H1 (cell line): ENCODE data around the gene ADCK1. TPM values are rescaled to one million over a fixed set of nuclear protein-coding genes. Genes with fewer than 3 reads are reported as not detected.

ENCODE experiments used
- CTCF ChIA-PET: fragments of 300-600 bp; sonication (Branson Sonifier 250); formaldehyde crosslinking; loops from one replicate; lab custom pipeline; 2021; ENCODE audit not compliant: partially characterized antibody; lab: Charles Lee
- POLR2A ChIA-PET: fragments of 300-600 bp; sonication (Branson Sonifier 250); formaldehyde crosslinking; loops from one replicate; lab custom pipeline; 2021; ENCODE audit warnings: inconsistent platforms; ENCODE audit not compliant: partially characterized antibody; lab: Charles Lee
- DNase-seq, 2 experiments: peaks; one replicate each; pipeline versions ENCODE4 v3.0.0 to v3.0.0-alpha.2; 2010 to 2022; ENCODE audit warnings: low spot score in 2 of 2, low read depth in 1 of 2, mixed read lengths in 1 of 2
- FAIRE-seq: peaks from 2 replicates; lab custom pipeline; 2011; peaks lifted over from hg19 to GRCh38; lab: Jason Lieb, UNC
- H2AFZ ChIP-seq: 2 replicates; pipeline ENCODE4 v1.8.1; 2012; ENCODE audit warnings: low read length, inconsistent platforms
- H2AK5ac ChIP-seq: 2 replicates; pipeline ENCODE4 v1.6.1; 2013; ENCODE audit warnings: low read depth, low read length
- H2BK120ac ChIP-seq: replicated peaks from 2 replicates; pipeline ENCODE3; 2013; ENCODE audit warnings: low read depth, low read length, inconsistent platforms
- H2BK12ac ChIP-seq: 2 replicates; pipeline ENCODE4 v1.6.1; 2013; ENCODE audit warnings: low read depth, low read length
- H2BK15ac ChIP-seq: 2 replicates; pipeline ENCODE4 v1.6.1; 2013; ENCODE audit warnings: low read length
- H2BK20ac ChIP-seq: 2 replicates; pipeline ENCODE4 v1.6.1; 2013; ENCODE audit warnings: low read length
- H2BK5ac ChIP-seq: 2 replicates; pipeline ENCODE4 v1.6.1; 2013; ENCODE audit warnings: low read depth, low read length
- H3K14ac ChIP-seq: 2 replicates; pipeline ENCODE4 v1.6.1; 2013; ENCODE audit warnings: inconsistent platforms; ENCODE audit not compliant: insufficient read length
- H3K18ac ChIP-seq: 2 replicates; pipeline ENCODE4 v1.6.1; 2013; ENCODE audit warnings: low read length; ENCODE audit errors: extremely low read depth
- H3K23ac ChIP-seq: 2 replicates; pipeline ENCODE4 v1.6.1; 2013; ENCODE audit warnings: inconsistent platforms; ENCODE audit not compliant: insufficient read length
- H3K23me2 ChIP-seq: 2 replicates; pipeline ENCODE4 v1.6.1; 2013; ENCODE audit warnings: low read depth, low read length
- H3K27ac ChIP-seq: 2 replicates; pipeline ENCODE4 v1.6.1; 2011; ENCODE audit warnings: low read depth, low read length, inconsistent platforms
- H3K27me3 ChIP-seq, 4 experiments: replicated peaks in 1 of 4; 1 replicate in 1 of 4; 2 replicates in 3 of 4; pipeline versions ENCODE4 v1.6.1 to v1.8.1; 2011 to 2013; ENCODE audit warnings: low read length in 3 of 4, mild to moderate bottlenecking in 3 of 4, inconsistent platforms in 2 of 4, mixed read lengths in 2 of 4, moderate library complexity in 1 of 4; ENCODE audit not compliant: control insufficient read depth in 3 of 4, insufficient read depth in 3 of 4; ENCODE audit errors: extremely low read depth in 1 of 4
- H3K36me3 ChIP-seq, 4 experiments: 2 replicates each; pipeline versions ENCODE4 v1.6.1 to v1.8.1; 2011 to 2013; ENCODE audit warnings: mild to moderate bottlenecking in 4 of 4, low read length in 3 of 4, moderate library complexity in 2 of 4, control low read depth in 1 of 4, inconsistent platforms in 1 of 4; ENCODE audit not compliant: insufficient read depth in 4 of 4, control insufficient read depth in 2 of 4
- H3K4ac ChIP-seq: replicated peaks from 2 replicates; pipeline ENCODE3; 2013; ENCODE audit warnings: low read length, low read depth, mixed read lengths, inconsistent platforms; ENCODE audit not compliant: insufficient read length
- H3K4me1 ChIP-seq, 4 experiments: replicated peaks in 1 of 4; 1 replicate in 1 of 4; 2 replicates in 3 of 4; pipeline versions ENCODE4 v1.6.1 to v1.8.1; 2011 to 2013; ENCODE audit warnings: low read length in 3 of 4, inconsistent platforms in 2 of 4, mixed read lengths in 1 of 4; ENCODE audit not compliant: insufficient read depth in 4 of 4, control insufficient read depth in 3 of 4
- H3K4me2 ChIP-seq, 2 experiments: 2 replicates each; pipeline versions ENCODE4 v1.6.1 to v1.8.1; 2011 to 2013; ENCODE audit warnings: low read depth in 2 of 2, low read length in 2 of 2, control low read depth in 1 of 2, inconsistent platforms in 1 of 2, mild to moderate bottlenecking in 1 of 2; ENCODE audit not compliant: insufficient read depth in 1 of 2
- H3K4me3 ChIP-seq, 4 experiments: fragments of 200-600, 300-600 bp in 1 of 4; sonication (generic), shearing (Covaris generic), sonication (Bioruptor Twin) in 1 of 4; 2 replicates each; pipeline versions ENCODE4 v1.5.1 to v1.8.1; 2011 to 2016; ENCODE audit warnings: low read length in 4 of 4, low read depth in 3 of 4, control low read depth in 2 of 4, inconsistent platforms in 2 of 4, mild to moderate bottlenecking in 2 of 4, mixed read lengths in 1 of 4, moderate library complexity in 1 of 4; ENCODE audit not compliant: insufficient read depth in 2 of 4; ENCODE audit errors: extremely low read depth in 1 of 4
- H3K56ac ChIP-seq: replicated peaks from 2 replicates; pipeline ENCODE3; 2013; ENCODE audit warnings: low read depth, mild to moderate bottlenecking, mixed read lengths, low read length, inconsistent platforms; ENCODE audit not compliant: insufficient read length
- H3K79me1 ChIP-seq: 2 replicates; pipeline ENCODE4 v1.6.1; 2013; ENCODE audit warnings: low read depth, low read length, control low read depth
- H3K79me2 ChIP-seq, 2 experiments: 2 replicates each; pipeline versions ENCODE4 v1.6.1 to v1.8.1; 2012 to 2013; ENCODE audit warnings: low read length in 2 of 2, mild to moderate bottlenecking in 2 of 2, inconsistent platforms in 1 of 2; ENCODE audit not compliant: insufficient read depth in 2 of 2, control insufficient read depth in 1 of 2
- H3K9ac ChIP-seq, 4 experiments: replicated peaks in 1 of 4; 1 replicate in 1 of 4; 2 replicates in 3 of 4; pipeline versions ENCODE4 v1.6.1 to v1.8.1; 2011 to 2013; ENCODE audit warnings: low read depth in 3 of 4, low read length in 3 of 4, control low read depth in 2 of 4, mild to moderate bottlenecking in 2 of 4, moderate library complexity in 2 of 4, inconsistent platforms in 1 of 4; ENCODE audit errors: extremely low read depth in 1 of 4
- H3K9me3 ChIP-seq, 2 experiments: 2 replicates each; pipeline versions ENCODE4 v1.6.1 to v1.8.1; 2012 to 2013; ENCODE audit warnings: mild to moderate bottlenecking in 2 of 2, moderate library complexity in 2 of 2, control low read depth in 1 of 2, inconsistent platforms in 1 of 2, low read depth in 1 of 2, low read length in 1 of 2, mixed read lengths in 1 of 2; ENCODE audit not compliant: insufficient read depth in 2 of 2
- H4K20me1 ChIP-seq, 2 experiments: replicated peaks in 1 of 2; 2 replicates each; pipeline versions ENCODE3 to v1.8.1; 2011 to 2013; ENCODE audit warnings: inconsistent platforms in 2 of 2, low read length in 2 of 2, mild to moderate bottlenecking in 1 of 2; ENCODE audit not compliant: insufficient read depth in 2 of 2, control insufficient read depth in 1 of 2
- H4K5ac ChIP-seq: 2 replicates; pipeline ENCODE4 v1.6.1; 2013; ENCODE audit warnings: low read length, low read depth, mixed read lengths, inconsistent platforms; ENCODE audit not compliant: insufficient read length
- H4K8ac ChIP-seq: 2 replicates; pipeline ENCODE4 v1.8.0; 2013; ENCODE audit warnings: mild to moderate bottlenecking, moderate library complexity, low read length, inconsistent platforms; ENCODE audit not compliant: insufficient read depth; ENCODE audit errors: extremely low read depth
- H4K91ac ChIP-seq: replicated peaks from 2 replicates; pipeline ENCODE3; 2013; ENCODE audit warnings: low read length, mixed read lengths, inconsistent platforms; ENCODE audit not compliant: insufficient read length
- ATF2 ChIP-seq: IDR thresholded peaks from 2 replicates; pipeline ENCODE4 v1.6.1; 2012; ENCODE audit warnings: low read length, inconsistent platforms
- BACH1 ChIP-seq: IDR thresholded peaks from 2 replicates; pipeline ENCODE4 v1.6.1; 2012; ENCODE audit warnings: low read length, improper control_type of control experiment
- BCL11A ChIP-seq, 2 experiments: IDR thresholded peaks; one replicate each; pipeline ENCODE4 v1.6.1; 2011; ENCODE audit warnings: low read depth in 2 of 2, low read length in 2 of 2, mild to moderate bottlenecking in 2 of 2
- FOSL1 ChIP-seq: IDR thresholded peaks from 2 replicates; pipeline ENCODE4 v1.6.1; 2011; ENCODE audit warnings: mild to moderate bottlenecking, low read depth, low read length, moderate library complexity; ENCODE audit not compliant: insufficient read depth
- GABPA ChIP-seq: IDR thresholded peaks from 2 replicates; pipeline ENCODE4 v1.6.1; 2011; ENCODE audit warnings: mild to moderate bottlenecking, low read length, moderate library complexity, borderline replicate concordance; ENCODE audit not compliant: insufficient read depth
- HDAC6 ChIP-seq: IDR thresholded peaks from one replicate; pipeline ENCODE4 v1.7.1; 2012; ENCODE audit warnings: low read depth, mild to moderate bottlenecking, inconsistent platforms, low read length, moderate library complexity
- MAFK ChIP-seq: IDR thresholded peaks from 2 replicates; pipeline ENCODE4 v1.6.1; 2012; ENCODE audit warnings: low read depth, mild to moderate bottlenecking, improper control_type of control experiment, low read length
- POLR2A ChIP-seq, 2 experiments: IDR thresholded peaks; 1 replicate in 1 of 2; 2 replicates in 1 of 2; pipeline ENCODE4 v1.6.1; 2011; ENCODE audit warnings: low read depth in 2 of 2, low read length in 2 of 2, mild to moderate bottlenecking in 2 of 2; ENCODE audit errors: control extremely low read depth in 1 of 2
- RFX5 ChIP-seq: IDR thresholded peaks from 2 replicates; pipeline ENCODE4 v1.6.1; 2011; ENCODE audit warnings: low read depth, low read length, improper control_type of control experiment, borderline replicate concordance
- TBP ChIP-seq: IDR thresholded peaks from 2 replicates; pipeline ENCODE4 v1.6.1; 2011; ENCODE audit warnings: low read depth, low read length, improper control_type of control experiment
- USF2 ChIP-seq: IDR thresholded peaks from 2 replicates; pipeline ENCODE4 v1.6.1; 2011; ENCODE audit warnings: low read length, improper control_type of control experiment
- WGBS, 2 experiments: shearing (Covaris generic) in 1 of 2; methylation state at CpG; one replicate each; pipeline versions ENCODE4 v1.1.6 to v1.1.7; 2013 to 2015; ENCODE audit warnings: low lambda C conversion rate in 2 of 2, mixed read lengths in 2 of 2, inconsistent platforms in 1 of 2, low coverage in 1 of 2, missing lambda C conversion rate in 1 of 2; ENCODE audit not compliant: insufficient replicate concordance in 2 of 2, insufficient coverage in 1 of 2, insufficient read length in 1 of 2; ENCODE audit errors: extremely low coverage in 1 of 2, missing lambda C conversion rate in 1 of 2; 5-methylcytosine and 5-hydroxymethylcytosine counted together
- polyA plus RNA-seq, 7 experiments: library from polyadenylated mRNA; depleted of rRNA in 3 of 7; stranded (reverse) in 5 of 7; unstranded in 2 of 7; fragments of >200 nt in 5 of 7; fragments of 200-250 nt in 2 of 7; gene quantifications; 1 replicate in 5 of 7; 2 replicates in 1 of 7; 4 replicates in 1 of 7; pipeline versions ENCODE4 v1.2.1 to v1.2.3, GENCODE V29; 2011 to 2013; ENCODE audit warnings: missing spikeins in 2 of 7, mixed read lengths in 2 of 7
- total RNA-seq: library from RNA; stranded (reverse); fragmentation: NEBNext Ultra II Directional; extraction: Animal tissue kit (Norgen Biotek cat#: 25700); gene quantifications from 2 replicates; pipeline ENCODE4 v1.2.1, GENCODE V29; 2021
- TF ChIP-seq, protein P1 (sequence below): IDR thresholded peaks from 2 replicates; pipeline ENCODE4 v1.6.1; 2011; ENCODE audit warnings: low read depth, mild to moderate bottlenecking, low read length; ENCODE audit not compliant: insufficient read depth

The ADCK1 gene
- total and polyA plus RNA-seq, 2 of the 8 experiments (the other 6 are each of a cell fraction or from before 2014, with no cell fraction given) = 11.0 to 16.8 TPM

- H3K36me3 ChIP-seq = no peaks in the 10 kb centered on the region
- no peaks in the 10 kb centered on the region for H4K20me1 ChIP-seq
- no peaks in the 10 kb centered on the region for H3K9me3 ChIP-seq
- H3K9ac ChIP-seq = no peak overlapping the region
- H2BK5ac ChIP-seq = no peak overlapping the region
- WGBS, 2 experiments = 96% methylated on average over 5 of the region's 5 CpGs; no CpG with 5 or more reads in 1 of the 2 experiments
- no peak overlapping the region for H4K91ac ChIP-seq
- no peak overlapping the region for H3K4ac ChIP-seq
- no peak for FAIRE-seq
- H3K27ac ChIP-seq = no peak overlapping the region
- H3K79me2 ChIP-seq = no peaks in the 10 kb centered on the region
- no peaks in the 10 kb centered on the region for H3K23me2 ChIP-seq
- no peak overlapping the region for H3K14ac ChIP-seq
- no peak overlapping the region for H2BK15ac ChIP-seq
- H3K23ac ChIP-seq = no peak overlapping the region
- no peak overlapping the region for H3K56ac ChIP-seq
- no peak overlapping the region for H3K4me2 ChIP-seq
- H2AFZ ChIP-seq = no peak overlapping the region
- no peaks in the 10 kb centered on the region for H3K27me3 ChIP-seq
- H3K4me1 ChIP-seq = no peaks in the 10 kb centered on the region
- H3K4me3 ChIP-seq = no peak overlapping the region
- no peak overlapping the region for H3K18ac ChIP-seq
- no peak overlapping the region for H4K8ac ChIP-seq
- no peak for DNase-seq
- ChIA-PET CTCF (interaction anchor here (0.5 to 1.4 kb wide), 3 partner anchors 85 to 246 kb away, joined by 3 to 4 read pairs (median 3); no protein-coding TSS in a partner anchor), POLR2A (no interaction called here)
- no peak overlapping the region for H2BK120ac ChIP-seq
- H2AK5ac ChIP-seq = no peak overlapping the region
- H3K79me1 ChIP-seq = no peaks in the 10 kb centered on the region
- H2BK20ac ChIP-seq = no peak overlapping the region
- H2BK12ac ChIP-seq = no peak overlapping the region
- no peak overlapping the region for H4K5ac ChIP-seq
- TF ChIP-seq BCL11A (IDR thresholded peaks at IDR 0.05; ENCODE audit: low read depth in 2 of 2, low read length in 2 of 2) = no peak
- no peak for TF ChIP-seq GABPA
- no peak for TF ChIP-seq BACH1
- TF ChIP-seq, protein P1, sequence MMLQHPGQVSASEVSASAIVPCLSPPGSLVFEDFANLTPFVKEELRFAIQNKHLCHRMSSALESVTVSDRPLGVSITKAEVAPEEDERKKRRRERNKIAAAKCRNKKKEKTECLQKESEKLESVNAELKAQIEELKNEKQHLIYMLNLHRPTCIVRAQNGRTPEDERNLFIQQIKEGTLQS = no peak
- no peak for TF ChIP-seq HDAC6
- TF ChIP-seq USF2 = no peak
- TF ChIP-seq FOSL1 = no peak
- no peak for TF ChIP-seq TBP
- no peak for TF ChIP-seq ATF2
- no peak for TF ChIP-seq MAFK
- no peak for TF ChIP-seq POLR2A (IDR thresholded peaks at IDR 0.05; ENCODE audit: control extremely low read depth in 1 of 2, low read depth in 2 of 2, low read length in 2 of 2)
- no peak for TF ChIP-seq RFX5
These were observed 173.3 kb downstream of the ADCK1 start for GRCh38 chr14:77973246-77973645.
